Suprapubic skin (tissue), 4 donors: ENCODE results near the gene LIN28A. TPM values are rescaled to one million over a fixed set of nuclear protein-coding genes. Genes with fewer than 3 reads are reported as not detected.
A peak's percentile ranks its signal among the peaks of the same experiment; 100 is the strongest.

Experiments
- DNase-seq, 2 donors: peaks; one replicate each; pipeline ENCODE4 v3.0.0-alpha.2; 2019; ENCODE audit warnings: low spot score in 2 of 2
- H3K27ac ChIP-seq: fragments of 200-600 bp; sonication (generic); one replicate; pipeline ENCODE4 v1.5.1; 2019
- H3K27me3 ChIP-seq: fragments of 200-600 bp; sonication (generic); one replicate; pipeline ENCODE4 v1.5.1; 2019
- H3K36me3 ChIP-seq: fragments of 200-600 bp; sonication (generic); one replicate; pipeline ENCODE4 v1.5.1; 2019
- H3K4me1 ChIP-seq: fragments of 200-600 bp; sonication (generic); one replicate; pipeline ENCODE4 v1.5.1; 2019
- H3K4me3 ChIP-seq: fragments of 200-600 bp; sonication (generic); one replicate; pipeline ENCODE4 v1.5.1; 2019; ENCODE audit warnings: mild to moderate bottlenecking
- H3K9me3 ChIP-seq: fragments of 200-600 bp; sonication (generic); one replicate; pipeline ENCODE4 v1.5.1; 2019
- CTCF ChIP-seq, 2 donors: fragments of 200-600 bp in 1 of 2; fragments of 450-650 bp in 1 of 2; sonication (generic) in 1 of 2; IDR thresholded peaks; one replicate each; pipeline ENCODE4 v1.5.1; 2016 to 2019; ENCODE audit warnings: antibody characterized with exemption in 2 of 2, mild to moderate bottlenecking in 1 of 2, moderate library complexity in 1 of 2
- EP300 ChIP-seq: sonication (generic); formaldehyde crosslinking; IDR thresholded peaks from one replicate; pipeline ENCODE4 v1.6.1; 2017; ENCODE audit warnings: antibody characterized with exemption
- POLR2A ChIP-seq, 2 donors: fragments of 450-650 bp; IDR thresholded peaks; one replicate each; pipeline ENCODE4 v1.6.1; 2017; ENCODE audit warnings: antibody characterized with exemption in 2 of 2, mild to moderate bottlenecking in 2 of 2, moderate library complexity in 2 of 2
- POLR2AphosphoS5 ChIP-seq, 3 donors: sonication (generic); formaldehyde crosslinking; IDR thresholded peaks; one replicate each; pipeline ENCODE4 v1.6.1; 2017; ENCODE audit warnings: antibody characterized with exemption in 3 of 3
- WGBS: methylation state at CpG from one replicate; pipeline ENCODE4 v1.1.5; 2018; 5-methylcytosine and 5-hydroxymethylcytosine counted together
- total RNA-seq, 4 donors: library from RNA; depleted of rRNA; stranded (reverse); fragments of >200 nt; gene quantifications; one replicate each; pipeline ENCODE4 v1.1.0, GENCODE V29; 2016

The LIN28A gene
- total RNA-seq, 4 donors from 2014 or later = not detected

GRCh38 chr1:26409191-26409807 lies 1.3 kb upstream of the LIN28A start:
- TF ChIP-seq POLR2AphosphoS5 (IDR thresholded peaks at IDR 0.05) (no peak), CTCF (IDR thresholded peaks at IDR 0.05) (no peak), EP300 (no peak), POLR2A (IDR thresholded peaks at IDR 0.05) (no peak)
- H3K9me3 ChIP-seq = no peaks in the 10 kb centered on the region
- H3K27me3 ChIP-seq = peaks cover 53% of the 10 kb centered on the region
- DNase-seq = no peak
- H3K4me3 ChIP-seq = no peak overlapping the region
- no peaks in the 10 kb centered on the region for H3K4me1 ChIP-seq
- no peak overlapping the region for H3K27ac ChIP-seq
- WGBS = 2% methylated on average over 11 of the region's 16 CpGs
- H3K36me3 ChIP-seq = no peaks in the 10 kb centered on the region

DNA sequence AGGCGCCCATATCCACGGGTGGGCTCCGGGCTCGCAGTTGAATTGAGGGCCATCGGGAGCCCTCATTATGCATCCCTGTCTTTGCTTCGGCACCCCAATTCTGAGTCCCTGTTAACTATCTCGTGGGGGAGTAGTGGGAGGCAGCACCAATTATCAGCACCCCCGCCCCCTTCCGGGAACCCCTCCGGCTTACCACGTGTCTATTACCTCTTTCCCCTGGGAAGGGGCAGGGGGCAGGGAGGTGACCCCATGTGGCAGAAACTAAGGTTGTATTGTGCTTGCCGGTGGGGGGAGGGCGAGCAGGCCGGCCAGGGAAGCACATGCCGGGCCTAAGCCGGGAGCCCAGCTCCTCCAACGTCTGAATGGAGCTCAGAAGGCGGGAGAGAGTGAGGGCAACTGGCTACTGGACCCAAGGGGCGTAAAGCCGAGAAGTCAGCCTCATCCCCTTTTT lies 1.0 kb downstream of the LIN28A start:
- no peaks in the 10 kb centered on the region for H3K9me3 ChIP-seq
- H3K4me1 ChIP-seq = peaks cover under 1% of the 10 kb centered on the region
- peaks cover 64% of the 10 kb centered on the region for H3K27me3 ChIP-seq
- no peaks in the 10 kb centered on the region for H3K36me3 ChIP-seq
- no peak overlapping the region for H3K4me3 ChIP-seq
- DNase-seq = no peak
- TF ChIP-seq CTCF (IDR thresholded peaks at IDR 0.05) = no peak
- no peak for TF ChIP-seq EP300
- no peak for TF ChIP-seq POLR2AphosphoS5 (IDR thresholded peaks at IDR 0.05)
- no peak for TF ChIP-seq POLR2A (IDR thresholded peaks at IDR 0.05)
- WGBS = 12% methylated on average over 15 of the region's 20 CpGs
- no peak overlapping the region for H3K27ac ChIP-seq

DNA sequence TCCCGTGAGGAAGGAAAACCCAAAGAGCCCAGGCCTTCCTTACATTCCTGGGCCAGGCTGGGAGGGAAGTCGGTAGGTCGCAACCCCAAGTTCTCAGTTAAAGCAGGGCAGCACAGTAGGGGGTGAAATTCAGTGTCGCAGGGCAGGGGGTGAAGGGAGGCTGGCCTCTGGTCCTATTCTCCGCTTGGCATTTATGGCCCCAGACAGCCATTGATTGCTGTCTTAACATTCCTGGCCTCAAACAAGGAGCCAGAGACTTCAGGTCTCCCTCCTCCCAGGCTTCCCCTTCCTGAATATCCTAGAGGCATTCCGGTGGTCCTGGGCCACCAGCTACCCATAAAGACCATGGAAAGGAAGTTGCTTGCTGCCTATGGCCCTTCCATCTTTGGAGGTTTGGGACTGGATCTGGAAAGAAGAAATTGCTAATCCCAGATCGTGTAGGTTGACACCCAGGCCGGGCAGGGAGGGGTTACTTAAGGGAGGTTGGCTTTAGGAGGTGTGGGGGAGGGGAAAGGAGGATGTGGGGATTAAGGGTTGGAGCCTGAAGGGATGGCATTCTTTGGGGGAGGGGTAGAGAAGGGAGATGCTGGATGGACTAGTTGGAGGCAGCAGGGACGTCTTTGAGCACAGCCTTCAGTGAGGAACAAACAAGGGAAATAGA lies 1.7 kb downstream of the LIN28A start:
- Histone ChIP-seq H3K9me3 (no peaks in the 10 kb centered on the region), H3K4me1 (peaks cover 7% of the 10 kb centered on the region), H3K27me3 (peaks cover 64% of the 10 kb centered on the region), H3K27ac (no peak overlapping the region), H3K4me3 (no peak overlapping the region), H3K36me3 (no peaks in the 10 kb centered on the region)
- no peak for TF ChIP-seq EP300
- no peak for TF ChIP-seq POLR2AphosphoS5 (IDR thresholded peaks at IDR 0.05)
- no peak for TF ChIP-seq POLR2A (IDR thresholded peaks at IDR 0.05)
- TF ChIP-seq CTCF (IDR thresholded peaks at IDR 0.05) = no peak
- DNase-seq = no peak
- WGBS = 7% methylated on average over 3 of the region's 9 CpGs

DNA sequence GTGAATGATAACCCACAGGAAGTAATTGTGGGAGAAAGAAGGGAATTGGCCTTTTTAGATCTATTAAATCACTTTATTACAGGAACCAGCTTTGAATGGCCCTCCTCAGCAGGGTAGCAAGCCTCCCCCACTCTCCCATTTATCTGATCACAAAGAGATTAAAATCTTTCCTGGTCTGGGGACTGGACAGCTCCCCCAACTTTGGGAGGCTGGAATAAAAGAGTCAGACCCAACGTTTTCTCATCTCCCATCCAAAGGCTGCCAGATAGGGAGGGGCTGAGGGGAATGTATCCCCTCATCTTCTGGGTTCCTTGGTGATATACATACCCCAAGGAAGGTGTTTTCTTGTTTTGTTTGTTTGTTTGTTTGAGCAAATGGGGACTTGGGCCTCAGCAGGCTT lies 2.4 kb downstream of the LIN28A start:
- TF ChIP-seq CTCF (IDR thresholded peaks at IDR 0.05) = no peak
- no peak for TF ChIP-seq EP300
- no peak for TF ChIP-seq POLR2AphosphoS5 (IDR thresholded peaks at IDR 0.05)
- TF ChIP-seq POLR2A (IDR thresholded peaks at IDR 0.05) = no peak
- Histone ChIP-seq H3K27ac (no peak overlapping the region), H3K9me3 (no peaks in the 10 kb centered on the region), H3K4me1 (peaks cover 12% of the 10 kb centered on the region), H3K27me3 (peaks cover 64% of the 10 kb centered on the region), H3K4me3 (no peak overlapping the region), H3K36me3 (no peaks in the 10 kb centered on the region)
- DNase-seq = no peak
- 5% methylated on average over 1 of the region's 1 CpG for WGBS

GRCh38 chr1:26417111-26417759 lies 6.6 kb downstream of the LIN28A start:
- DNase-seq = peak; percentile 80 to 87
- WGBS = 12% methylated on average over 9 of the region's 9 CpGs
- H3K27me3 ChIP-seq = peaks cover 34% of the 10 kb centered on the region

More at GRCh38 chr1:26417111-26417759, 6.6 kb downstream of the LIN28A start:
- Histone ChIP-seq H3K4me3 (no peak overlapping the region), H3K27ac (no peak overlapping the region), H3K36me3 (no peaks in the 10 kb centered on the region), H3K9me3 (no peaks in the 10 kb centered on the region), H3K4me1 (peaks cover 12% of the 10 kb centered on the region)
- TF ChIP-seq CTCF (IDR thresholded peaks at IDR 0.05) (peak; percentile 54 to 87), POLR2AphosphoS5 (IDR thresholded peaks at IDR 0.05) (no peak), EP300 (no peak)
